ENCODE measurements around the gene RAB8B. TPM values are rescaled to one million over a fixed set of nuclear protein-coding genes. Genes with fewer than 3 reads are reported as not detected.

The RAB8B gene
- total RNA-seq, 2 donors from 2014 or later: 55.2 to 64.1 TPM

DNA sequence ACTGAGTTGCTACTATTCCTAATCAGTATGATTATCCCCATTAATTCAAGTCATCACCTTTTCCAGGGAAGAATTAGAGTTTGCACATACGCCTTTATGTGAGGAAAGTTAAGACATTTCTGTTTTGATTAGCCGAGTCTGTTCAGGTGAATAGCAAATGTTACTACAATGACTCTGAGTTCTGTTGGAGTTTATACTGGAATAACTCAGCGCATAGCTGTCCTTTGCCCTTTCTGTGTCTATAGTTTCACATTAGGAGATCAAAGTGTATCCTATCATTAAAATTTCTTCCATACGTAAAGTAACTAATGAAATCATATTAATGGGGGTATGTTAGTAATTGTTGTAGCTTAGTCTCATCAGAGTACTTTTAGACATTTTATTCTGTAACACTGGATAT, 4.9 kb downstream of the RAB8B start:
- H3K27ac ChIP-seq: peak overlapping the region; percentile 12 to 17
- no peaks in the 10 kb centered on the region for H3K36me3 ChIP-seq
- peaks cover 33 to 66% of the 10 kb centered on the region in 2 donors for H3K4me1 ChIP-seq (ENCODE audit: control insufficient read depth in 1 of 2, low read depth in 2 of 2)
- DNase-seq (ENCODE audit: low spot score) (no peak), ATAC-seq (ENCODE audit: insufficient number of reproducible peaks, low FRiP score, low read depth) (no peak)
- H3K9me3 ChIP-seq: no peaks in the 10 kb centered on the region
- TF ChIP-seq, protein P1, sequence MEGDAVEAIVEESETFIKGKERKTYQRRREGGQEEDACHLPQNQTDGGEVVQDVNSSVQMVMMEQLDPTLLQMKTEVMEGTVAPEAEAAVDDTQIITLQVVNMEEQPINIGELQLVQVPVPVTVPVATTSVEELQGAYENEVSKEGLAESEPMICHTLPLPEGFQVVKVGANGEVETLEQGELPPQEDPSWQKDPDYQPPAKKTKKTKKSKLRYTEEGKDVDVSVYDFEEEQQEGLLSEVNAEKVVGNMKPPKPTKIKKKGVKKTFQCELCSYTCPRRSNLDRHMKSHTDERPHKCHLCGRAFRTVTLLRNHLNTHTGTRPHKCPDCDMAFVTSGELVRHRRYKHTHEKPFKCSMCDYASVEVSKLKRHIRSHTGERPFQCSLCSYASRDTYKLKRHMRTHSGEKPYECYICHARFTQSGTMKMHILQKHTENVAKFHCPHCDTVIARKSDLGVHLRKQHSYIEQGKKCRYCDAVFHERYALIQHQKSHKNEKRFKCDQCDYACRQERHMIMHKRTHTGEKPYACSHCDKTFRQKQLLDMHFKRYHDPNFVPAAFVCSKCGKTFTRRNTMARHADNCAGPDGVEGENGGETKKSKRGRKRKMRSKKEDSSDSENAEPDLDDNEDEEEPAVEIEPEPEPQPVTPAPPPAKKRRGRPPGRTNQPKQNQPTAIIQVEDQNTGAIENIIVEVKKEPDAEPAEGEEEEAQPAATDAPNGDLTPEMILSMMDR (IDR thresholded peaks at IDR 0.05): no peak
- no peaks in the 10 kb centered on the region for H3K27me3 ChIP-seq (replicated peaks; ENCODE audit: insufficient read depth)
- peak overlapping the region; percentile 6 for H3K4me3 ChIP-seq

DNA sequence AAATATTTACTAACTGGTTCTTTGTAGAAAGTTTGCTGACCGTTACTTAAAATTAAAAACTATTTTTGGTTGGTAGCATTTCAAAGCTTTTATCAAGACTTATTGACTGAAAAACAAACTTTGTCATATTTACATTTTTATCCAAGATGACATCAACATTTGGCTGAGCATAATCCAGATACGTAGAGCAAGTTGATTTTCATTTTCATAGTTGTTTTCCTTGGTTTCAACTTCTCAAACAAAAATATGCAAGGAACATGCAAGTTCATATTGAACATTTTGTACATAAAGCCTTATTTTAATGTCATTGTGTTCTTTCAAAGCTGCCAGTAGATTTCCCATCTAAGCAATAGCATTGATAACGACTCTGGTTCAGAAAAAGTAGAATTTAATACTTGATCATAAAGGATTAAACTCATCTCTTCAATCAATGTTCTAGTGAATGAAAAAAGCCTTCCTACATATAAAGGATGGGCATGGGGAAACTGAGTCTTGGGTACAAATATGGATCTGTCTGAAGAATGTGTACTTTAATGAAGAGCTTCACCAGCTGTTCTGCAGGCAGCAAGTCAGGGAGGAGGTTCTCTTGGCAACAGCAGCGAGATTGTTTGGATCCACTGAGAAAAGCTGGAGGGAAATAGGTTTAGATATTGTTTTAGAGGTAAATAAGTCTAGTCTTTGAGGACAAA, 5.6 kb downstream of the RAB8B start:
- DNase-seq (ENCODE audit: low spot score) (no peak), ATAC-seq (ENCODE audit: insufficient number of reproducible peaks, low FRiP score, low read depth) (no peak)
- Histone ChIP-seq H3K4me3 (peak overlapping the region; percentile 3), H3K9me3 (no peaks in the 10 kb centered on the region), H3K27me3 (replicated peaks; ENCODE audit: insufficient read depth) (no peaks in the 10 kb centered on the region), H3K27ac (peak overlapping the region; percentile 17 to 26), H3K4me1 (ENCODE audit: control insufficient read depth in 1 of 2, low read depth in 2 of 2) (peaks cover 33 to 66% of the 10 kb centered on the region in 2 donors), H3K36me3 (no peaks in the 10 kb centered on the region)
- TF ChIP-seq, protein P1 (IDR thresholded peaks at IDR 0.05): no peak

DNA sequence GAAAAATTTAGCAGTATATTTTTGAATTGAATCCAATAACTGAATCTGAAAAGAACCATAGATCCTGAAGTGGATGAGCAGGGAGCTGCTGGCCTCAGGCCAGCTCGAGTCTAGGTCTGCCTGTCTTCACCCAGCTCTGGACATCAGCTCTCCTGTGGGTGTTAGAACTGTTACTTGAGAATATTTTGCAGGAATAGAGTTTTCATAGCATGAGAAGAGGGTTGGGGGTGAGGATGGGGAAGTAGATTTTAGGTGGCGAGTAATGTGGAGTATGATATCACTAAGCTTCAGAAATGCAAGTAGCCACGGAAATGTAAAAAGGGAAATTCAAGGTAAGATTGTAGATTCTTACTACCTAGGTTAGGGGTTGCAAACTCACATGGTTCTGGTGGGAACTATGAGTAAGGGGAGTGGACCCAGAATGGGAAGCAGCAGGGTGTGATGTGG, 6.2 kb downstream of the RAB8B start:
- Histone ChIP-seq H3K27ac (peak overlapping the region in 1 of 2 donors; percentile 26), H3K9me3 (no peaks in the 10 kb centered on the region), H3K36me3 (no peaks in the 10 kb centered on the region), H3K4me3 (no peak overlapping the region), H3K27me3 (replicated peaks; ENCODE audit: insufficient read depth) (no peaks in the 10 kb centered on the region), H3K4me1 (ENCODE audit: control insufficient read depth in 1 of 2, low read depth in 2 of 2) (peaks cover 33 to 65% of the 10 kb centered on the region in 2 donors)
- TF ChIP-seq, protein P1 (IDR thresholded peaks at IDR 0.05): no peak
- DNase-seq (ENCODE audit: low spot score): no peak
- no peak for ATAC-seq (ENCODE audit: insufficient number of reproducible peaks, low FRiP score, low read depth)

DNA sequence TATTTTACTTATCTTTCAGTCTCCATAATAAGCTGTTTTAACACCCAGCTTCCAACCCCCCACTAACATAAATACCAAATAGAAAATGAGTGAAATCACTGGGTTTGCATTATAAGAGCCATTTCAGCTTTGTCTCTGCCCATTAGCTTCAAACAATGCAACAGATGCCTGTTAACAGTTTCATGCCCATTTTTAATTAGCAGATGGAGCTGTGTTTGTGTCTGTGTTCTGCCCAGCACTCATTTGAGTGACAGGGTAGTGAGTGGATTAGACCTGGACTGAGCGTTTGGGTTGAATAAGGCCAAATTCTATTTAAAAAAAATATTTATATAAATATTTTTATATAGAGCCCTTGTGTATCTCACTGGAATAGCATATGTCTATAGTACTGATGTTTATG, 7.4 kb downstream of the RAB8B start:
- Histone ChIP-seq H3K9me3 (no peaks in the 10 kb centered on the region), H3K27me3 (replicated peaks; ENCODE audit: insufficient read depth) (no peaks in the 10 kb centered on the region), H3K4me1 (ENCODE audit: control insufficient read depth in 1 of 2, low read depth in 2 of 2) (peaks cover 28 to 53% of the 10 kb centered on the region in 2 donors), H3K27ac (no peak overlapping the region), H3K36me3 (no peaks in the 10 kb centered on the region), H3K4me3 (no peak overlapping the region)
- TF ChIP-seq, protein P1 (IDR thresholded peaks at IDR 0.05): no peak
- DNase-seq (ENCODE audit: low spot score): no peak
- no peak for ATAC-seq (ENCODE audit: insufficient number of reproducible peaks, low FRiP score, low read depth)

DNA sequence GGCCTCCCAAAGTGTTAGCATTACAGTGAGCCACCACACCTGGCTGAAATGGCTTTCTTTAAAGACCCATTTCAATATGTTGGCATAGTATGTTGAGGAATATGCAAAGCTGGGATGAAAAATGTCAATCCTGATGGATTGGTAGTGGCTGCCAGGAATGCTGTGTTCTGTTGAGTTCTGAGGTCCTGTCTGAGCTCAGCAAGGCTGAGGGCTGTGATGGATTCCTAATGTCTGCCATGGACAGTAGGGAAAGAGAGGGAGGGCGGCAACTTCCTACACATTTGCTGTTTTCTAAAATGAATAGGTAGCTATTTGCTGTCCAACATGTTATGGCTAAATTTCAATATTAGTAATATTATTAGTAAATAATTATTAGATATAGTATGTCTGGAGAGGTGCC, 8.2 kb downstream of the RAB8B start:
- H3K4me3 ChIP-seq: no peak overlapping the region
- no peaks in the 10 kb centered on the region for H3K36me3 ChIP-seq
- ATAC-seq (ENCODE audit: insufficient number of reproducible peaks, low FRiP score, low read depth): no peak
- H3K27ac ChIP-seq: no peak overlapping the region
- TF ChIP-seq, protein P1 (IDR thresholded peaks at IDR 0.05): no peak
- H3K27me3 ChIP-seq (replicated peaks; ENCODE audit: insufficient read depth): no peaks in the 10 kb centered on the region
- H3K4me1 ChIP-seq (ENCODE audit: control insufficient read depth in 1 of 2, low read depth in 2 of 2): peaks cover 24 to 53% of the 10 kb centered on the region in 2 donors
- no peak for DNase-seq (ENCODE audit: low spot score)
- H3K9me3 ChIP-seq: no peaks in the 10 kb centered on the region

Data from thoracic aorta (tissue), 2 donors.